ENCODE results near the gene RNF157.

RNF157 gene
- total RNA-seq, result 23.1 to 122 (median 87.6) reads per million in 3 experiments

- peak; percentile 73 for DNase-seq
Measured at GRCh38 chr17:76240461-76241203, at the start of gene RNF157. TSS of gene RNF157 (minus strand) at chr17:76240493. CDS start at chr17:76240240, 253 bp downstream.

GRCh38 chr17:76281573-76282371 lies 41.5 kb upstream of the RNF157 start:
- no peak for DNase-seq

- DNase-seq, result no peak
Measured at GRCh38 chr17:76280650-76281049, 40.4 kb upstream of the RNF157 start.

GRCh38 chr17:76279742-76280287 lies 39.5 kb upstream of the RNF157 start:
- no peak for DNase-seq

GRCh38 chr17:76278952-76279741 lies 38.9 kb upstream of the RNF157 start:
- peak; percentile 77 for DNase-seq

GRCh38 chr17:76278268-76278908 lies 38.1 kb upstream of the RNF157 start:
- DNase-seq, result no peak

GRCh38 chr17:76277300-76278267 lies 37.3 kb upstream of the RNF157 start:
- no peak for DNase-seq

GRCh38 chr17:76276461-76277299 lies 36.4 kb upstream of the RNF157 start:
- DNase-seq, result no peak

GRCh38 chr17:76276069-76276431 lies 35.8 kb upstream of the RNF157 start:
- no peak for DNase-seq

- DNase-seq, result no peak
Measured at GRCh38 chr17:76275382-76276068, 35.2 kb upstream of the RNF157 start.

- DNase-seq, result no peak
Measured at GRCh38 chr17:76274112-76274956, 34.0 kb upstream of the RNF157 start.

GRCh38 chr17:76273445-76274111 lies 33.3 kb upstream of the RNF157 start:
- DNase-seq, result no peak

- DNase-seq, result no peak
Measured at GRCh38 chr17:76272541-76273444, 32.5 kb upstream of the RNF157 start.

GRCh38 chr17:76271669-76272540 lies 31.6 kb upstream of the RNF157 start:
- DNase-seq, result peak; percentile 56

- no peak for DNase-seq
Measured at GRCh38 chr17:76270770-76271668, 30.7 kb upstream of the RNF157 start.

Measured in central memory CD4-positive, alpha-beta T cell (primary cell).